Measurements from ENCODE around the gene ADRM1.

The ADRM1 gene

DNA sequence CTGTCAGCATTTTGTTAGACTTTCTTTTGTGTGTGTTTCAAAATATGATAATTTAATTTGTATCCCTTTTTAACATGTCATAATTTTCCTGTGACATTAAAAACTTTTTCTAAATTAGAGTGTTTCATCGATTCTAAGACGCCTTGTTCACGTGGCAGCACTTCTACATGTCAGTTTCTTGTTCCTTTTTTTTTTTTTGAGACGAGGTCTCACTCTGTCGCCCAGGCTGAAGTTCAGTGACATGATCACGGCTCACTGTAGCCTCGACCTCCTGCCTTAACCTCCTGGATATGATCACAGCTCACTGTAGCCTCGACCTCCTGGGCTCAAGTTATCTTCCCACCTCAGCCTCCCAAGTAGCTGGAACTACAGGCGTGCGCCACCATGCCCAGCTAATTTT lies 27.6 kb upstream of the ADRM1 start:
- DNase-seq (ENCODE audit: extremely low spot score), result no peak
- POLR2A ChIA-PET, result no interaction called here
- TF ChIP-seq, protein P1, sequence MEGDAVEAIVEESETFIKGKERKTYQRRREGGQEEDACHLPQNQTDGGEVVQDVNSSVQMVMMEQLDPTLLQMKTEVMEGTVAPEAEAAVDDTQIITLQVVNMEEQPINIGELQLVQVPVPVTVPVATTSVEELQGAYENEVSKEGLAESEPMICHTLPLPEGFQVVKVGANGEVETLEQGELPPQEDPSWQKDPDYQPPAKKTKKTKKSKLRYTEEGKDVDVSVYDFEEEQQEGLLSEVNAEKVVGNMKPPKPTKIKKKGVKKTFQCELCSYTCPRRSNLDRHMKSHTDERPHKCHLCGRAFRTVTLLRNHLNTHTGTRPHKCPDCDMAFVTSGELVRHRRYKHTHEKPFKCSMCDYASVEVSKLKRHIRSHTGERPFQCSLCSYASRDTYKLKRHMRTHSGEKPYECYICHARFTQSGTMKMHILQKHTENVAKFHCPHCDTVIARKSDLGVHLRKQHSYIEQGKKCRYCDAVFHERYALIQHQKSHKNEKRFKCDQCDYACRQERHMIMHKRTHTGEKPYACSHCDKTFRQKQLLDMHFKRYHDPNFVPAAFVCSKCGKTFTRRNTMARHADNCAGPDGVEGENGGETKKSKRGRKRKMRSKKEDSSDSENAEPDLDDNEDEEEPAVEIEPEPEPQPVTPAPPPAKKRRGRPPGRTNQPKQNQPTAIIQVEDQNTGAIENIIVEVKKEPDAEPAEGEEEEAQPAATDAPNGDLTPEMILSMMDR (IDR thresholded peaks at IDR 0.05; ENCODE audit: control extremely low read depth, extremely low read depth, low read depth, missing control alignments), result no peak
- CTCF ChIA-PET, result interaction anchor here (1.5 to 1.6 kb wide), 2 partner anchors 107 to 225 kb away, joined by 3 to 4 read pairs; no protein-coding TSS in a partner anchor

DNA sequence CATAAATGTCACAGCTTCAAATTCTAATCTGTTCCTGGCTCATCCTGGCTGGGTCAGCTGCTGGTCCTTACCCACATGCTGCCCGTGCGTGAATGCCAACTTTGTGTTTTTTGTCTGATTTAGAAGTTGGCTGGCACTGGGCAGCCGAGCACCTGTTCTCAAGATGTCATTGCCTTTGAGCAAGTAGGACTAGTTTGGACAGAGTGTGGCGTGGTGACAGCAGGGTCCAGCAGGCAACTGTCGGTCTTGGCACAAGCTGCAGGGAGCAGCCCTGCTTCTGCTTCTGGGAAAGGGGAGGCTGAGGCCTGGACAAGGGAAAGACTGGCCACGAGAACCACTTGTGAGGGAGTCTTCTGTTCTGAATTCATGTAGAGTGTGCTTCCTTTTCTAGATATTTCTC lies 26.4 kb upstream of the ADRM1 start:
- CTCF ChIA-PET, result no interaction called here
- TF ChIP-seq, protein P1 (IDR thresholded peaks at IDR 0.05; ENCODE audit: control extremely low read depth, extremely low read depth, low read depth, missing control alignments), result no peak
- no peak for DNase-seq (ENCODE audit: extremely low spot score)
- POLR2A ChIA-PET, result no interaction called here

GRCh38 chr20:62277253-62277652 lies 25.5 kb upstream of the ADRM1 start:
- POLR2A ChIA-PET, result no interaction called here
- TF ChIP-seq, protein P1 (IDR thresholded peaks at IDR 0.05; ENCODE audit: control extremely low read depth, extremely low read depth, low read depth, missing control alignments), result no peak
- CTCF ChIA-PET, result interaction anchor here (0.8 kb wide), 1 partner anchor 24 kb away, joined by 3 read pairs; no protein-coding TSS in a partner anchor
- no peak for DNase-seq (ENCODE audit: extremely low spot score)

- ChIA-PET POLR2A (no interaction called here), CTCF (interaction anchor here (1.3 kb wide), 1 partner anchor 21 kb away, joined by 6 read pairs; no protein-coding TSS in a partner anchor)
- TF ChIP-seq, protein P1 (IDR thresholded peaks at IDR 0.05; ENCODE audit: control extremely low read depth, extremely low read depth, low read depth, missing control alignments), result no peak
- DNase-seq (ENCODE audit: extremely low spot score), result no peak
Observed at GRCh38 chr20:62280303-62280702, 22.5 kb upstream of the ADRM1 start.

DNA sequence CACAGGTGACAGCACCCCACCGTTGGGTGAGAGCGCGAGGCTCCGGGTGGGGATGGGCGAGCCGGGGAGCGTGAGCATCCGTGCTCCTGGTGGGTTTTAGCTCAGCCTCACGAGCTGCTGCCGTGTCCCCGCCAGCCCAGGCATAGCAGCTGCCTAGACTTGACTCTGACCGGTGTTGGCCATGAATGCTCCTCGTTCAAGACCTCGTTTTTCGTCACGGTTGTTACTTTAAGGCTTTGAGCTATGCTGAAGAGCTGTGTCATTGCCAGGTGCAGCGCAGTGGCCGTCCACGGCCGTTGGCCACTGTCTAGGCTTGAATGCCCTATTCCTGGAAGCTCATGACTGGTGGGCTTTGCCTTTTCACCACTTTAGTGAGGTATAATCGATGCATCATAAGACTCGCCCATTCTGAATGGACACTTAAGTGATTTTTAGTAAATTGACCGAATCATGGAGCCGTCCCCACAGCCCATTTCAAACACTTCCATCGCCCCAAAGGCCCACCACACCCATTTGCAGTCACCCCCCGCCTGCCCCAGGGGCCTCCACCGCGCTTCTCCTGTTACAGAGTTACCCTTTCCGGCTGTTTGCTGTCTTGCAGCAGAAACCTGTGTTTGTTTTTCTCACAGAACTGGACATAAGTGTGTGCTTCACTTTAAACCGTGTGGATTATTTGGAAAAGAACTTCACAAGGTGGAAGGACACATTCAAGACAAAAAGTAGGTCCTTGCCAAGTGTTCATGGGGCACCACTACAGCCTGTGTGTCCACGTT lies 21.4 kb upstream of the ADRM1 start:
- POLR2A ChIA-PET, result no interaction called here
- TF ChIP-seq, protein P1 (IDR thresholded peaks at IDR 0.05; ENCODE audit: control extremely low read depth, extremely low read depth, low read depth, missing control alignments), result no peak
- CTCF ChIA-PET, result interaction anchor here (1.3 kb wide), 1 partner anchor 20 kb away, joined by 6 read pairs; no protein-coding TSS in a partner anchor
- no peak for DNase-seq (ENCODE audit: extremely low spot score)

DNA sequence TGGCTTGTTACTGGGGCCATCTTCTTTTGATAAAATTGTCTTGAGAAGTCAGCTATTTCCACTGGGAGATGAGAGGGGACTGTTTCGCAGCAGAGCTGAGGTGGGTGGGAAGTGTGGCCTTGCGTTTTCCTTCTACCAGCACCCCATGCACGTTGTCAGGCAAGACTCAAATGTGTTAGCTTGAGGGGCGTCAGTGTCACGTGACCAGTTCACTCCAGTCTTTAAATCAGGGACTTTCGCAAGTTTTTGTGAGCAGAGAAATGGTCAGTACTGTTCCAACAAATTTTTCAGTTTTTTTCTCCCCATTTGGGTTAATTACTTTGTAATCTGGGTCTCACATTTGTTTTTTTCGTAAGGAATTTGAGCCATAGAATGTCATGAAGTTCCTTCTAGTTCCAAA lies 20.7 kb upstream of the ADRM1 start:
- CTCF ChIA-PET, result no interaction called here
- no peak for DNase-seq (ENCODE audit: extremely low spot score)
- POLR2A ChIA-PET, result no interaction called here
- TF ChIP-seq, protein P1 (IDR thresholded peaks at IDR 0.05; ENCODE audit: control extremely low read depth, extremely low read depth, low read depth, missing control alignments), result no peak
